Ishikawa (cell line): ENCODE measurements around the gene NEK7.

Source experiments
- CEBPB ChIP-seq: IDR thresholded peaks from 2 replicates; pipeline ENCODE4 v1.6.1; 2012
- CREB1 ChIP-seq: IDR thresholded peaks from 2 replicates; pipeline ENCODE4 v1.6.1; 2012; ENCODE audit warnings: low read depth
- EGR1 ChIP-seq: IDR thresholded peaks from 2 replicates; pipeline ENCODE4 v1.6.1; 2012
- EP300 ChIP-seq: IDR thresholded peaks from 2 replicates; pipeline ENCODE4 v1.6.1; 2012; ENCODE audit warnings: borderline replicate concordance
- NFIC ChIP-seq: IDR thresholded peaks from 2 replicates; pipeline ENCODE4 v1.6.1; 2012
- RAD21 ChIP-seq: IDR thresholded peaks from 2 replicates; pipeline ENCODE4 v1.6.1; 2012; ENCODE audit warnings: low read depth
- REST ChIP-seq: IDR thresholded peaks from 2 replicates; pipeline ENCODE4 v1.6.1; 2012; ENCODE audit warnings: low read depth, mild to moderate bottlenecking
- TAF1 ChIP-seq: IDR thresholded peaks from 2 replicates; pipeline ENCODE4 v1.6.1; 2012; ENCODE audit warnings: low read depth, mild to moderate bottlenecking
- TCF12 ChIP-seq: IDR thresholded peaks from 2 replicates; pipeline ENCODE4 v1.6.1; 2012; ENCODE audit warnings: low read depth
- USF1 ChIP-seq: IDR thresholded peaks from 2 replicates; pipeline ENCODE4 v1.6.1; 2012
- YY1 ChIP-seq: IDR thresholded peaks from 2 replicates; pipeline ENCODE4 v1.6.1; 2012; ENCODE audit warnings: low read depth
- TF ChIP-seq, protein P1 (sequence below): IDR thresholded peaks from 2 replicates; pipeline ENCODE4 v1.6.1; 2012

- TF ChIP-seq, protein P1, sequence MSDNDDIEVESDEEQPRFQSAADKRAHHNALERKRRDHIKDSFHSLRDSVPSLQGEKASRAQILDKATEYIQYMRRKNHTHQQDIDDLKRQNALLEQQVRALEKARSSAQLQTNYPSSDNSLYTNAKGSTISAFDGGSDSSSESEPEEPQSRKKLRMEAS = no peak
- no peak for TF ChIP-seq USF1
- TF ChIP-seq RAD21 = no peak
- TF ChIP-seq REST = no peak
- no peak for TF ChIP-seq YY1
- TF ChIP-seq EGR1 = no peak
- TF ChIP-seq EP300 = no peak
- no peak for TF ChIP-seq TCF12
- TF ChIP-seq CEBPB = no peak
- TF ChIP-seq TAF1 = no peak
- no peak for TF ChIP-seq CREB1
- TF ChIP-seq NFIC = no peak
Observed at GRCh38 chr1:198318085-198318484, 161.3 kb downstream of the NEK7 start.
